GM18502 (cell line): ENCODE data around the gene NCAPD3.
A peak's percentile ranks its signal among the peaks of the same experiment; 100 is the strongest.
"Not testable (repeated sequence)": the region's sequence is repeated elsewhere in the genome, so short reads cannot be mapped to it uniquely, and the experiment has no call there.

Experiments used
- ATAC-seq: cut with Tn5 transposase; IDR thresholded peaks from one replicate; pipeline ENCODE4 v1.9.1; 2021; ENCODE audit warnings: mild to moderate bottlenecking; ENCODE audit not compliant: unreplicated experiment, poor library complexity

Gene NCAPD3

GRCh38 chr11:134140961-134141490, 82.7 kb downstream of the NCAPD3 start:
- ATAC-seq = no peak

- peak; percentile 81 for ATAC-seq
Measured at GRCh38 chr11:134139873-134140331, 83.9 kb downstream of the NCAPD3 start.

GRCh38 chr11:134139303-134139872, 84.4 kb downstream of the NCAPD3 start:
- no peak for ATAC-seq

DNA sequence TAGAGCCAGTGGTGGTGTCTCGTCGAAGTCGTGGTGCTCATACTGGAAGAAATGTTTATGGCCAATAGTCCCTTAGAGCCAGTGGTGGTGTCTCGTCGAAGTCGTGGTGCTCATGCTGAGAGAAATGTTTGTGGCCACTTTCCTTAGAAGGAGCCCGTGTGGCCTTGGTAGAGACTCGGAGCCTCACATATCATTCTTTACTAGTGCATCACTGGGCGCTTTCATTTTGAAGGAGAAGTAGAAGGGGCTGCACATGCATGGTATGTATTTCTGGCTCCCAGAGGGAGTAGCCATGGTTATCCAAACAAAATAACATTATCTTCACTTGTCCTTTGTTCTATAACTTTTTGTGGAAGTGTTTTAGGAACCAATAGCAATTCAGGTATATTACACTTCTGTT, 85.4 kb downstream of the NCAPD3 start:
- ATAC-seq = no peak

- ATAC-seq = no peak
Measured at GRCh38 chr11:134134167-134134566, 89.6 kb downstream of the NCAPD3 start.

DNA sequence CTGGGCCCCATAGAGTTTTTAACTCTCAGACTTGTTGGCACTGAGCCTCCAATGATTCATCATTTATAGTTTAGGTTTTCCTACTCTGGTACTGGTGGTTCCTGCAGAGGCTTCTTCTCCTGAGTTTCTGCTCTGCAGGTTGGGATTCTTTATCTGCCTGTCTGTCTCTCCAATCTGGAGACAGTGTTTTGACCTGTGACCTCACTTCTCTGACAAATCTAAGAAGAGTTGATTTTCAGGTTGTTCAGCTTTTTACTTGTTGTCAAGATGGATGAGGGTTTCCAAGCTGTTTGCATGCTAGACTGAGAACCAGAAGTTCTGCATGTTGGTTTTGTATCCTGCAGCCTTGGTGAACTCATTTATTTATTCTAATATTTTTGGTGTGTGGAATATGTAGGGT, 91.0 kb downstream of the NCAPD3 start:
- ATAC-seq = no peak

- ATAC-seq = no peak
Measured at GRCh38 chr11:134131628-134132244, 92.0 kb downstream of the NCAPD3 start.

DNA sequence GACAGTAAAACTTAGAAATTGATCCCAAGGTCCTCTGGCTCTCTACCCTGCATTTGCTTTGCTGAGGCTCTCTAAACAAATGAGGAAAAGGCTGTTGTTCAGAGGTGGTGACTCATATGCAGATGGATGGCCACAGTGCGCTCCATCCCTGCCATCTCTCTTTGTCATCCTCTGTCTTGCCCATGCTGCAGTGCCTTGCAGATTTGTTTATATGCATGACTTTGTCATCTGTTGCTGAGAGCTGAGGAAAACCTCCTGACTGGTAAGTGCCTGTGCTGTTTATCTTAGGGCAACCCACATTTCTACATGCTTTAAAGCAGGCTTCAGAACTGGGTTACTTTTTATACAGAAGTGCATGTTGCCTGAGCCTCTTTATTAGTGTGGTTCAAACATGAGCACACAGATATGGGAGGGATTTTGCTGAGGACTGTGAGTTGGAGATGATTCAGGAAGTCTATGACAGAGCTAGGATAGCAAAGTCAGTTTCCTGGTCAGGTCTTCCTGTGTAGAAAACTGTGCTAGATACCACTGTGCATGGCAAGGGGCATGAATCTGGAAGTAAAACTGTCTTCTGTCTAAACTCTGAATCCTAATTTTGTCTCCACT, 97.4 kb downstream of the NCAPD3 start:
- ATAC-seq = no peak

DNA sequence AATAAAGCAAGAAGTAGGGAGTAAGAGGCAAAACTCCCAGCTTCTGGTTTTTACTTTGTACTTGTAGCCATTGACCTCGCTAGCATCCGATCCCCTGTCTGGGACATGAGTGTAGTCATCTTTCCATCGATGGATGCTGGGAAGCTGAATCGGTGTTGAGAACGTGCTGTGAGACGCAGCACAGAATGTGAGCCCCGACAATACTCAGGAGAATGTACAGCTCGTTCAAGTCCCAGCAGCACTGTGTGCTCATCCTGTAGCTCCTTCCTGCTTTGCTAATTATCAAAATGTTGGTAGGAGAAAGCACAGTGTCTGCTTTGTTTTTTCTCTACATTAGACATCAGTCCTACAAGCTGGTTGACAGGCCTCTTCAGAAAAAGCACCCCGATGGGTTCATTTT, 98.3 kb downstream of the NCAPD3 start:
- no peak for ATAC-seq

DNA sequence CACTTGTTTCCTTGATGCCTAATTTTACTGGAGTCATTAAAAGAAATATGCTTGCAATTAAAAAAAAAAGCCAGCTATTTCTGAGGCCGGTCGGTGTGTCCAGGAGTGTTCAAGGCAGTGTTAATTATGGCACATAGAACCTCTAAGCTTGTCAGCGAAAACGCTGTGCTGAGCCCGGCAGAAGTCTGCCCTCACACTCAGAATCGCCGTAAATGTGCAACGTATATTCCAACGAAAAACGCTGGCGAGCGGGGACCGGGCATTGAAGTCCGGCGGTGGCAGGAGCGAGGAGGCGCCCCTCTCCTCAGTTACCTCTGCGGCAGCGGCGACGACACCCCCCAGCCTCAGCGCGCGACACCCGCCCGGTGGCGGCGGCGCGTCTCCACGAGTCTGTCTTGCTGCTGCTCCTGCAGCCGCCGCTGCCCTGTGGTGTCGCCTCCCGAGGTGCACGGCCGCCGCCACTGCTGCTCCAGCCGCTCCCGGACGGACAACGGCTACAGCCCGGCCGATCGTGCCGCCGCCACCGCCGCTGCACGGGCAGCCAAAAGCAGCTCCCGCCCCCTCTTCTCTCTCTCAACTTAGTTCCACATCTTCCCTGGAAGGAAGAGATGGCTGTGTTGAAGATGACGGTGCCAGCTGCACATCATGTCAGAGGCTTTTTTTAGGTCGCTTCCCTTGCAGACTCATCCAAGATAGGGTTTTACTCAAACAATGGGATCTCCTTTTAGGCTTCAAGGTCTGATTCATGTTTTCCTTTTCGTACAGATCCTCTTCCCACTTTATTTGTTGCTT, 98.9 kb downstream of the NCAPD3 start:
- ATAC-seq = no peak

DNA sequence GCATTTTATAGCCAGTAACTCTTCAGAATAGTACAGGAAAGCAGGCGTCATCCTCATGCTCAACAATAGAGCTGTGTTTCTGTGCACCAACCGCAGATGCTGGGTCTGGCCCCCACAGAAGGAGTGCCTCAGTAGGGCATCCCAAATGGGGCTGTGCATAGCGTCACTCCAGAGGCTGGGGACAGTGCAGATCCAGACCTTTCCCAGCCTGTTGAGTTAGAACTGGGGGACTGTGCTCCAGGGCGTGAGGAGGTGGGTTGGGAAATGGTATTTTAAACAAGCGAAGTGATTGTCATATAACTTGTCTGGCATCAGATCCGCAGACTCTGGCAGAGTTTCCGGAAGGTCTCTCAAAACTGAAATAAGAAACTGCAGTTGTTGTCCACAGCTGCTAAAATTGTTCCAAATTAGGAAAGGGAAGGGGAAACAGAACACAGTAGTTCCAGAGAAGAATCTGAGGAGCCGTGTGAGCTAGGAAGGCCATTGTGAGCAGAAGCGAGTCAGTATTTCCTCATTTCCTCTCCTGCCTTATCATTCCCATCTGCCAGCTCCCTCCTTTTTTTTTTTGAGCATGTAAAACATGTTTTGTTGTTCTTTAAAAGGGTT, 102.7 kb downstream of the NCAPD3 start:
- ATAC-seq = no peak

DNA sequence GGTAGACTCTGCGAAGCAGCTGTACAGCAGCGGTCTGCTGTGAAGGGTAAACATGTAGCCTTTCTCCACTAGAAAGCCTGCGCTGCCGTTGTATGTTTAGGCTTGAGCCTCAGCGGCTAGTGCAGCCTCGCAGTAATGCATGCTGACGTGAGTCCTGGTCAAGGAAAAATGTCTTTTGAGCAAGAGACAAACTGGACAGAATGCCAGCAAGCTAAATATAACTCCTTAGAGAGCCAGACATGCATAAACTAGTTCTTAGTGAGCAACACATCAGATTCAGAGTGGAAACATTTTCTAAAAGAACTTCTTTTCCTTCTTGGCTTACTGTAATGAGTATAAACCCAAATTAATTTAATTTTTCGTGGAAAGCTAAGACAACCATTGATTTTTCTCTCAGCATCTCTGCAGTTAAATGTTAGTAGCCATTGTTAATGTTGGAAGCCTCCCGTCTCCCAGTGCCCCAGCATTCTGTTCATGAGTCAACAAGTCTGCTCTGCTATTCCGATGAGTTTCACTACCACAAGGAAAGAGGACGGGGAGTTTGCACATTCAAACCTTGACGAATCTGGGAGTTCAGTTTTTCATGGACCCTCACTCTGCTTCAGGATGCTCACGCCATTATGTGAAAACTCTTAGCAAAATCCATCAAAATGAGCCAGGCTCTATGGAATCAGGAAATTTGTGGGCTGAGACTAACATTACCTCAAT, 103.5 kb downstream of the NCAPD3 start:
- ATAC-seq = no peak

- ATAC-seq = no peak
Measured at GRCh38 chr11:134119094-134119493, 104.7 kb downstream of the NCAPD3 start.

DNA sequence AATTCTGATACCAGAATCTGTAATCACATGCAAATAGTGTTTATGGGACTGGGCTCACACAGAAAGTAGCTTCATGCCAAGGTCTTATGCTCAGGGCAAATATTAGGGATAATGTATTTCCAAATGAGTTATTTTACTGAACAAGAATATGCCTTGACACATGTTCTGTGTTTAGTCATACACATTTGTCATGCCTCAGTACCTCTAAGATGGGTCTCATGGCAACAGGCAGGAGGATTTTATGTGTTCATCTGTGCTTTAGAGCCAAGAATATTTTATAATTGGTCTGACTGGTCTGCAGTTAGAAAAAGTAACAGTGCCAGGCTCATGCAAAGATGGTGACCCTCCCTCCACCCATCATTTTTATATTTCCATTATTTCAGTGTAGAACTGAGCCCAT, 105.8 kb downstream of the NCAPD3 start:
- no peak for ATAC-seq

DNA sequence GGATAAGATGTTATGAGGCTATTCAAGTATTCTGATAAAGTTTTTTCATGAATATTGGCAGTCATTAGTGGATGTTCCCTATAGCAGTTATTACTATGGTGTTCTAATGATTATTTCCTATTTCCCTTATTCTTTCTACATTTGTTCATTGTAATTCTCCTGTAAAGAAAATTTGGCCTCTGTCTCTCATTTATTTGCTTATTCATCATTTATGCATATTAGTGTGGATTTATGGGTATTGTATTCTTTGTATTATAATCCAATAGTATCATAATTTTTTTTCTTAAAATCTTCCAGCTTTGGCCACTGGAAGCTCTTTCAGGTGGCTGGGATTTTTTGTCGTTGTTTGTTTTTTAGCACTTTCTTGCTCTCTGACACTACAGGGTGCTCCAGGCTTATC, 107.6 kb downstream of the NCAPD3 start:
- ATAC-seq = no peak

GRCh38 chr11:134113787-134114186, 110.0 kb downstream of the NCAPD3 start:
- not testable (repeated sequence) for ATAC-seq

DNA sequence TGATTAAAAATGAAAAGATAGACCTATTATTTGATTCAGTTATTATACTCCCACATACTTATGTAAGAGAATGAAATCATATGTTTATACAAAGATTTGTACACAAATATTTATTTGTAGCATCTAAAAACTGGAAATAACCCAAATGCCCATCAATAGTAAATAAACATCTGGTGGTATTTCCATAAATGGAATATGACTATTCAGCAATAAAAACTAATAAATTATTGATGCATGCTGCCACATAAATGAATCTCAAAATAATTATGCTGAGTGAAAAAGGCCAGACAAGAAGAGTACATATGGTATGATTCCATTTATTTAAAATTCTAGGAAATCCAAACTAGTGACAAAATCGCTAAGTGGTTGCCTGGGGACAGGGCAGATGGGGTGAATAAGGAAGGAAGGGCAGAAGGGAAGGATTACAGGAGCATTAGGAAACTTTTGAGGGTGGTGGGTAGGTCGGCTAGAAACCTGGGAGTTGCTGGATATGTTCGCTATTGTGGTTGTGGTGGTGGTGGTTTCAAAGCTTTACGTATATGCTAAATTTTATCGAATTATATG, 113.4 kb downstream of the NCAPD3 start:
- no peak for ATAC-seq
